Activated T-helper 9 cell treated with anti-CD3 and anti-CD28 coated beads, Interleukin-2, amount 50 U/mL, for 16 hours (primary cell): ENCODE data around the gene LPO.

Source experiments
- DNase-seq: peaks from one replicate; pipeline ENCODE4 v3.0.0-alpha.2; 2020; ENCODE audit warnings: low read depth

LPO gene

GRCh38 chr17:58238147-58238634 lies at the start of gene LPO:
Gene LPO, plus strand, starts transcription at chr17:58238584. Its CDS starts 4,396 bp downstream, at chr17:58242980.
- DNase-seq: no peak

- DNase-seq: no peak
Measured at GRCh38 chr17:58189436-58190146, 48.8 kb upstream of the LPO start.

- DNase-seq: no peak
Measured at GRCh38 chr17:58191241-58191896, 47.0 kb upstream of the LPO start.

GRCh38 chr17:58192612-58193011 lies 45.8 kb upstream of the LPO start, which contains the start of gene EPX:
Gene EPX, plus strand, starts transcription at chr17:58192726. Its CDS starts 121 bp downstream, at chr17:58192847.
- DNase-seq: no peak

GRCh38 chr17:58193641-58194255 lies 44.6 kb upstream of the LPO start:
- no peak for DNase-seq

GRCh38 chr17:58195518-58196123 lies 42.8 kb upstream of the LPO start:
- DNase-seq: no peak

GRCh38 chr17:58196610-58197009 lies 41.8 kb upstream of the LPO start:
- DNase-seq: no peak

- DNase-seq: peak; percentile 40
Measured at GRCh38 chr17:58200024-58200633, 38.3 kb upstream of the LPO start.

GRCh38 chr17:58202859-58203258 lies 35.5 kb upstream of the LPO start:
- no peak for DNase-seq

GRCh38 chr17:58204796-58205195 lies 33.6 kb upstream of the LPO start:
- no peak for DNase-seq

- DNase-seq: no peak
Measured at GRCh38 chr17:58205936-58206335, 32.4 kb upstream of the LPO start.

GRCh38 chr17:58207451-58207850 lies 30.9 kb upstream of the LPO start:
- DNase-seq: no peak

GRCh38 chr17:58208344-58208743 lies 30.0 kb upstream of the LPO start:
- no peak for DNase-seq

- no peak for DNase-seq
Measured at GRCh38 chr17:58210922-58211321, 27.5 kb upstream of the LPO start.

GRCh38 chr17:58215685-58216084 lies 22.7 kb upstream of the LPO start:
- no peak for DNase-seq

GRCh38 chr17:58217766-58218165 lies 20.6 kb upstream of the LPO start:
- DNase-seq: no peak

- DNase-seq: peak; percentile 93
Measured at GRCh38 chr17:58219007-58219788, 19.2 kb upstream of the LPO start, which contains the start of gene MKS1. Gene MKS1, minus strand, starts transcription at chr17:58219255. Its CDS starts 25 bp downstream, at chr17:58219230.

GRCh38 chr17:58219789-58220183 lies 18.6 kb upstream of the LPO start:
- no peak for DNase-seq

GRCh38 chr17:58224315-58224714 lies 14.1 kb upstream of the LPO start:
- DNase-seq: no peak

GRCh38 chr17:58227733-58228132 lies 10.7 kb upstream of the LPO start:
- no peak for DNase-seq

GRCh38 chr17:58228679-58229078 lies 9.7 kb upstream of the LPO start:
- DNase-seq: no peak
